ENCODE data around the gene WDR82. TPM values are rescaled to one million over a fixed set of nuclear protein-coding genes. Genes with fewer than 3 reads are reported as not detected.

WDR82 gene
- total and polyA plus RNA-seq, 2 donors (not counting 1 experiment from before 2014, with no cell fraction given): 71.2 to 77.7 TPM

- H4K20me1 ChIP-seq (ENCODE audit: control insufficient read depth, extremely low read depth, insufficient read depth, low read length): no peaks in the 10 kb centered on the region
- no peaks in the 10 kb centered on the region for H3K27me3 ChIP-seq (ENCODE audit: control insufficient read depth, insufficient read depth, low read length)
- H3K4me2 ChIP-seq (ENCODE audit: extremely low read depth, insufficient read depth, low read length): no peak overlapping the region
- H3K4me3 ChIP-seq (replicated peaks in 1 of 4; ENCODE audit: control extremely low read depth in 1 of 4, insufficient read depth in 1 of 4, low read depth in 3 of 4, low read length in 4 of 4): no peak overlapping the region
- TF ChIP-seq EZH2 (IDR thresholded peaks at IDR 0.05; ENCODE audit: low read length, missing control alignments) (no peak), CTCF (conservative IDR thresholded peaks at IDR 0.05 in 1 of 2, IDR thresholded peaks at IDR 0.05 in 1 of 2; ENCODE audit: low read depth in 1 of 2, low read length in 2 of 2) (no peak)
- DNase-seq (ENCODE audit: low read depth in 2 of 2): no peak
- H3K9me3 ChIP-seq (ENCODE audit: control insufficient read depth, insufficient read depth, low read depth, low read length): no peaks in the 10 kb centered on the region
- H3K27ac ChIP-seq (ENCODE audit: insufficient read depth, low read length): no peak overlapping the region
- no peak overlapping the region for H2AFZ ChIP-seq (ENCODE audit: low read length)
- H3K79me2 ChIP-seq (ENCODE audit: control insufficient read depth, insufficient read depth, low read length): no peaks in the 10 kb centered on the region
- no peaks in the 10 kb centered on the region for H3K4me1 ChIP-seq (ENCODE audit: control insufficient read depth, extremely low read depth, insufficient read depth, low read length)
- no peaks in the 10 kb centered on the region for H3K36me3 ChIP-seq (ENCODE audit: control insufficient read depth, insufficient read depth, low read length)
- H3K9ac ChIP-seq (ENCODE audit: insufficient read depth, low read length): no peak overlapping the region
Observed at GRCh38 chr3:52299247-52299878, 20.9 kb upstream of the WDR82 start.

- no peaks in the 10 kb centered on the region for H3K4me1 ChIP-seq (ENCODE audit: control insufficient read depth, extremely low read depth, insufficient read depth, low read length)
- H3K27me3 ChIP-seq (ENCODE audit: control insufficient read depth, insufficient read depth, low read length): no peaks in the 10 kb centered on the region
- no peaks in the 10 kb centered on the region for H4K20me1 ChIP-seq (ENCODE audit: control insufficient read depth, extremely low read depth, insufficient read depth, low read length)
- H3K79me2 ChIP-seq (ENCODE audit: control insufficient read depth, insufficient read depth, low read length): no peaks in the 10 kb centered on the region
- no peaks in the 10 kb centered on the region for H3K9me3 ChIP-seq (ENCODE audit: control insufficient read depth, insufficient read depth, low read depth, low read length)
- no peak overlapping the region for H3K27ac ChIP-seq (ENCODE audit: insufficient read depth, low read length)
- H3K4me2 ChIP-seq (ENCODE audit: extremely low read depth, insufficient read depth, low read length): no peak overlapping the region
- DNase-seq (ENCODE audit: low read depth in 2 of 2): no peak
- TF ChIP-seq CTCF (conservative IDR thresholded peaks at IDR 0.05 in 1 of 2, IDR thresholded peaks at IDR 0.05 in 1 of 2; ENCODE audit: low read depth in 1 of 2, low read length in 2 of 2): no peak
- no peak for TF ChIP-seq EZH2 (IDR thresholded peaks at IDR 0.05; ENCODE audit: low read length, missing control alignments)
- no peak overlapping the region for H2AFZ ChIP-seq (ENCODE audit: low read length)
- H3K4me3 ChIP-seq (replicated peaks in 1 of 4; ENCODE audit: control extremely low read depth in 1 of 4, insufficient read depth in 1 of 4, low read depth in 3 of 4, low read length in 4 of 4): no peak overlapping the region
- no peak overlapping the region for H3K9ac ChIP-seq (ENCODE audit: insufficient read depth, low read length)
- peaks cover 2% of the 10 kb centered on the region for H3K36me3 ChIP-seq (ENCODE audit: control insufficient read depth, insufficient read depth, low read length)
Observed at GRCh38 chr3:52298149-52299098, 20.0 kb upstream of the WDR82 start.

Measured in fibroblast of lung (primary cell).